HG02571 (cell line): ENCODE results near the gene LATS1.
A peak's percentile ranks its signal among the peaks of the same experiment; 100 is the strongest.
"Not testable (repeated sequence)": the region's sequence is repeated elsewhere in the genome, so short reads cannot be mapped to it uniquely, and the experiment has no call there.

ENCODE experiments used
- ATAC-seq: cut with Tn5 transposase; IDR thresholded peaks from one replicate; pipeline ENCODE4 v1.9.1; 2021; ENCODE audit warnings: mild to moderate bottlenecking, moderate library complexity; ENCODE audit not compliant: unreplicated experiment

The LATS1 gene

GRCh38 chr6:149717588-149718458 lies at the start of gene LATS1:
Gene LATS1 (minus strand): TSS chr6:149718101. CDS start chr6:149702126, 15,975 bp downstream.
- ATAC-seq = peak; percentile 92

- ATAC-seq = no peak
Observed at GRCh38 chr6:149766156-149766769, 48.4 kb upstream of the LATS1 start.

- ATAC-seq = no peak
Observed at GRCh38 chr6:149763866-149764265, 46.0 kb upstream of the LATS1 start.

DNA sequence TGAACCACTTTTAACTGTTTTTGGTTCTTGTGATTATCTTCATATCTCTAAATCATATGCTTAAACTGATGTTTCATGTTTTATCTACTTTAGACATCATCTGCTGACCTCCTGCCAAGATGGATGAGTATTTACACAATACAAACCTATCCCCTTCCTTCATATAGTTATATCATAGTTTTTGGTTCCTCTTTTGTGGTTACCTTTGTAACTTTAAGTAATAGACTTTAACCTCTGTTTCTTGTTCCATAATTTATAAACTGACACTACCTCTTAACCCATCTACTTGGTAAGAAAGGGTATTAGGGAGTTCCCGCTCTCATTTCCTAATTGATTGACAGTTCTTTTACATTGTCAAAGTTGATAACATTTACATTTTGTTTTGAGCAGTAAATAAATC lies 43.5 kb upstream of the LATS1 start:
- ATAC-seq = peak; percentile 68

- ATAC-seq = no peak
Observed at GRCh38 chr6:149756261-149756636, 38.3 kb upstream of the LATS1 start.

DNA sequence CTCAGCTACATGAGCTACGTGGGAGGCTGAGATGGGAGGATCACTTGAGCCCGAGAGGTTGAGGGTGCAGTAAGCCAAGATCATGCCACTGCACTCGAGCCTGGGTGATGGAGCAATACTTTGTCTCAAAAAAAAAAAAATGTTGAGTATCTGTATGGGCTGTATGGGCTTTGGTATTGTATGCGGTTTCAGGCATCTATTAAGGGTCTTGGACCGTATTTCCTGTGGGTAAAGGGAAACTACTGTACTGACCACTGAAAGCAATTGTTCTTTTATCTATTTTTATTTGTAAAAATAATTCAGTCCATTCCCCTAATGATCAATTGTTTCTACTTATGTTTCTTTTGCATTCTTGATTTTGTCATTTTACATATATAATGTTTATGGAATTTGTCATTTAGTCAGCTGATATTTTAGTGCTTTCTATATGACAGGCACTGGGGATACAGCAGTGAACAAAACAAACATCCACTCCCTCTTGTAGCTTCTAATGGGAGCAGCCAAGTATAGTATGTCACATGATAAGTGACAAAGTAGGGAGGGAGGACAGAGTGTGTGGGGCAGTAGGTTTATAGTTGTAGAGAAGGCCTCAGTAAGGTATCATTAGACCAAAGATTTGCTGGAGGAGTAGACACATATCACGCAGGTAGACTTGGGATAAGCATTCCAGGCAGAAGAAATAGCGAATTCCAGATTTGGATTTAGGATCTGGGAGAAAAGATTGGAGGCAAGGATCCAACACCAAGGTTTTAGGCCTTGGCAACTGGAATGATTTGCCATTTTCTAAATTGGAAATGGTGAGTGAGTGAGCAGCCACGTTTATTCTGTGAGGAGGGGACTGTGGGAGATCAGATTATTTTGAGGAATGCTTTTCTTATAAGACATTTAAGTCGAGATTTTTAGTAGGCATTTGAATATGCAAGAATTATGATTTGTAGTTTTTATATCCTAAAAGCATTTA lies 37.7 kb upstream of the LATS1 start:
- no peak for ATAC-seq

DNA sequence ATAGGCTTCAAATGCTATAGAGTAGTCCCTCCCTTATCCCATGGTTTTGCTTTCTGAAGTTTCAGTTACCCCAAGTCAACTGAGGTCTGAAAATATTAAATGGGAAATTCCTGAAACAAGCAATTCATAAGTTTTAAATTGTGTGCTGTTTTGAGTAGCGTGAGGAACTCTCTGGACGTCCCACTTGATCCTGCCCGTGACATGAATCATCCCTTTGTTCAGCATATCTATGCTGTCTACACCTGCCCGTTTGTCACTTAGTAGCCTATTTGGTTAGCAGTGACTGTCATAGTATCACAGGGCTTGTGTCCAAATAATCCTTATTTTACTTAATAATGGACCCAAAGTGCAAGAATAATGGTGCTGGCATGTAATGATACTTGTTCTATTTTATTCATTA lies 36.6 kb upstream of the LATS1 start:
- ATAC-seq = no peak

DNA sequence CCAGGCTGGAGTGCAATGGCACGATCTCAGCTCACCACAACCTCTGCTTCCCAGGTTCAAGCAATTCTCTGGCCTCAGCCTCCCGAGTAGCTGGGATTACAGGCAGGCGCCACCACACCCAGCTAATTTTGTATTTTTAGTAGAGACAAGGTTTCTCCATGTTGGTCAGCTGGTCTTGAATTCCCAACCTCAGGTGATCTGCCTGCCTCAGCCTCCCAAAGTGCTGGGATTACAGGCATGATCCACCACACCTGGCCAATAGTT lies 35.4 kb upstream of the LATS1 start:
- ATAC-seq = not testable (repeated sequence)

DNA sequence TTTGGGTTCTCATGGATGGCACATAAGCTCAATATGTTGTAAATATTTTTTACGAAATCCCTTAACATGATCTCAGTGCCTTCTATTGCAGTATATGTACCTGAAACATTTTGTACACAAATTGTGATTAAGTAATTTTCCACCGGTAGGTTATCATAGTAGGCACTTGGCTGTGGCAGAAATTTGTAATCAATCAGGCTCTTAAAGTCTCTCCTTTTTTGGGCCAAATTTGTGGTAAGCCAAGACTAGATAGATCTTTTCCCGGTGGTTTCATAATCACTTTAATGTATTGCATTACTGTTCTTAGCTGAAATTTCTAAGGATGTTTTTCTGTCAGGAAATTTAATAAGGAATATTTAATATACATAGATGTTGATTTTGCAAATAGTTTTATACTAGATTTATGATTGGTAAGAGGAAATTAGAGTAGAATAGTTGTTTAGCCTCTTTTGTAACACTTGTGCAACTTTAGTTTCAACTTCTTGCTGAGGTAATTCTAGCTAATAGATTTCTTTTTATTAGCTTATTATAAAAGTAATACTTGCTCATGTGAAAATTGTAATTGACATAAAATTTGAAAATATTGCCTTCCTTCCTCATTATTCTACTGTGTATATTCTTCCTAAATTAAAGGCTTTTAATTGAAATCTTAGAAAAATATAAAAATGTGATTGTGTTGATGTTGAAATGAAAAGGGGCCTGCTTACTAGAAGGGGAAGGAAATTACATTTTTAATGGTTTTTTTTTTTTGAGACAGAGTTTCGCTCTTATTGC lies 34.9 kb upstream of the LATS1 start:
- no peak for ATAC-seq

DNA sequence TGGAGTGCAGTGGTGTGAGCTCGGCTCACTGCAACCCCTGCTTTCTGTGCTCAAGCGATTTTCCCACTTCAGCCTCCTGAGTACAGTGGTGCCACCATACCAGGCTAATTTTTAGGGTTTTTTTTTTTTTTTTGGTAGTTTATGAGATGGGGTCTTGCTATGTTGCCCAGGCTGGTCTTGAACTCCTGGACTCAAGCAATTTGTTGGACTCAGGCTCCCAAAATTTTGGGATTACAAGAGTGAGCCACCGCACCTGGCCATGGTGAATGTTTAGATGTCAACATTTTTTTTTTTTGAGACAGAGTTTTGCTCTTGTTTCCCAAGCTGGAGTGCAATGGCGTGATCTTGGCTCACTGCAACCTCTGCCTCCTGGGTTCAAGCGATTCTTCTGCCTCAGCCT lies 34.0 kb upstream of the LATS1 start:
- ATAC-seq = not testable (repeated sequence)

GRCh38 chr6:149751239-149751638 lies 33.3 kb upstream of the LATS1 start:
- ATAC-seq = no peak

GRCh38 chr6:149750136-149750609 lies 32.3 kb upstream of the LATS1 start:
- ATAC-seq = peak; percentile 38

DNA sequence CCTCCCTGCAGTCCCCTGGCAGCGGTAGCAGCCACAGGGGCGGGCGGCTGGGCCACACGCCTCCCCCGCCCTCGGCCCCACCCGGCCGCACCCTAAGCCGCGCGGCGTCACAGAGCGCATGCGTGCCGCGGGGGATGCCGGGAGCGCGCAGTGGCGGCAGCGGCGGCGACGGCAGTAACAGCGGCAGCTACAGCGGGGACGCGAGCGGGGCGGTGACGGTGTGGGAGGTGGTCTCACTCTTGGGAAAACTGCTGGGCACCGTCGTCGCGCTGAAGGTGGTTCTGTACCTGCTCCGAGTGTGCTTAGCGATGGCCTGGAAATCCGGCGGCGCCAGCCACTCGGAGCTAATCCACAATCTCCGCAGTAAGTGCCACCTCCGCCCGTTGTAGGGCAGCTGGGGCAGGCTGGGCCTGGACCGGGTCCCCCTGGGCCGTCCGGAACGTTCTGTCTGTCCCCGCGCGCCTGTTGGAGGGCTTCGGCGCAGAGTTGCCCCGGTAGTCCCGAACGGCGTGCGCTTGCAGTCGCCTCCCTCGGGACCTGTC lies 31.8 kb upstream of the LATS1 start, which contains the start of gene PCMT1:
Gene PCMT1 (plus strand): TSS at position 148 of the 542 bp plus-strand sequence. CDS start 161 bp downstream, at position 309.
- ATAC-seq = peak; percentile 83

DNA sequence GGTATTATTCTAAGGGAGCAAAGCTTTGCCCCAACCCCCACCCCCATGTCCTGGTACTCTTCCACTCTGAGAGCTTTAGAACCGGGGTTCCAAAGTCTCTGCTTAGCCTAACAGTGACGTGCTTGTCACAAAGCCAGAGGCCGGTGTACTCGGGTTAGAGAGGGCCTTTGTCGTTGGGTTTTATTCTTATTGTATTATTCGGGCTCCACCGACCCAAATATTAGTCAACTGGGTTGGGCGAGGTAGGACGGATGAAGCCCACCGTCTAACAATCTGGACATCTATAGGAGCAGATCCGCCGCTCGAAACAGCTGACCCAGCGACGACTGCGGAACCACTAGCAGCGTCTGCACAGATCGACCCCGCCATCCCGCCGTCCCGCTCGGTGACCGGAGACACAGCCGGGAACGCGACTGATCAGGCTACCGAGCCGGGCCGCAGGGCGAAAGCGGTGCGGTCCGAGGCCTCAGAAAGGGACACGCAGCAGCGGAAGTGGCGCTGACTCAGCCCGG lies 31.2 kb upstream of the LATS1 start:
- peak; percentile 0 for ATAC-seq

GRCh38 chr6:149746147-149746946 lies 28.4 kb upstream of the LATS1 start, which contains the start of gene NUP43:
Gene NUP43 (minus strand): TSS chr6:149746529. CDS start chr6:149746495, 34 bp downstream.
- ATAC-seq = peak; percentile 47

DNA sequence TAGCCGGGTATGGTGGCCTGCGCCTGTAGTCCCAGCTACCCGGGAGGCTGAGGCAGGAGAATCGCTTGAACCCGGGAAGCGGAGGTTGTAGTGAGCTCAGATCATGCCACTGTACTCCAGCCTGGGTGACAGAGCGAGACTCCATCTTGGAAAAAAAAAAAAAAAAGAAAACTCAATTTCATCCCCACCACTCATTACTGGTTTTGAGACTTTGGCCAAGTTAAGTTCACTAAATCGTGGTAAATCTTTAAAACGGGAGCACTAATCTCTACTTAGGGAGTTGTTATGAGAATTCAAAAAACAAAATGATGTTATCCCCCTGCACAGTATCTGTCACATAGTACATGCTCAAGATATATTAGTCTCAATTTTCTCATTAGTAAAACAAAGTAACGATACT lies 27.4 kb upstream of the LATS1 start:
- ATAC-seq = not testable (repeated sequence)

DNA sequence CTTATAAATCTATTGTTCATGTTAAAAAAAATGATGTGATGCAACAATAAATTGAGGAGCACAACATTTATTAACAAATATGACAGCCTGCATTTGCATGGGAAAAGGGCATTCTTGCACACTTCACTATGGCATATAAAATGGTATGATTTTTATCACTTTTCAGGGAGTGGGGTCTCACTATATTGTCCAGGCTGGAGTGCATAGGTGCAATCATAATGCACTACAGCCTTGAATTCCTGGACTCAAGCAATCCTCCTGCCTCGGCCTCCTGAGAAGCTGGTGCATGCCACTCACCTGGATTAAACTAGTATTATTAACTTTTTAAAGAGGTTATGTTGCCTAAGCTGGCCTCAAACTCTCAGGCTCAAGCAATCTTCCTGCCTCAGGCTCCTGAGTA lies 17.0 kb upstream of the LATS1 start:
- ATAC-seq = no peak

- no peak for ATAC-seq
Observed at GRCh38 chr6:149733089-149733720, 15.3 kb upstream of the LATS1 start.
